ENCODE measurements around the gene FMN2.

The FMN2 gene

DNA sequence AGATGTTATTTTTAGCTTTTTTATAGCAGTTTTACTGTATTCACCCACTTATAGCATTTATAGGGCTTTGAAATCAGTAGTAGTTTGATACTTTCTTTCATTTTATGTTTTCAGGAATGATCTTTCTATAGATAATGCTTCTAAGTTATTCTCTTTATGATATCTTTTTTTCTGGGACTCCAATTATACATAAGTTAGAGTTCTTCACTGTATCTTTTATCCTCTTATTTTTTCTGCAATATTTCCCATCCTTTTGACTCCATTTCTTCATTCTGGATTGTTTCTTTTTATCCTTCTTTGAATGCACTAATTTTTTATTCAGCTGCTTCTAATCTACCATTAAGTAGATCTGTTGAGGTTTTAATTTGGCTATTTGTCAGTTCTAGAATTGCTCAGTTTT is 73.1 kb downstream of the FMN2 start:
- TF ChIP-seq POLR2AphosphoS5 (IDR thresholded peaks at IDR 0.05; ENCODE audit: low read depth, low read length) (no peak), FOXP2 (optimal IDR thresholded peaks at IDR 0.05; ENCODE audit: borderline replicate concordance, extremely low read depth, extremely low read length, insufficient read depth) (no peak), TAF1 (IDR thresholded peaks at IDR 0.05; ENCODE audit: borderline replicate concordance, insufficient read depth, low read length) (no peak), SIN3A (IDR thresholded peaks at IDR 0.05; ENCODE audit: borderline replicate concordance, insufficient read depth, low read length) (no peak)
- TF ChIP-seq, protein P1, sequence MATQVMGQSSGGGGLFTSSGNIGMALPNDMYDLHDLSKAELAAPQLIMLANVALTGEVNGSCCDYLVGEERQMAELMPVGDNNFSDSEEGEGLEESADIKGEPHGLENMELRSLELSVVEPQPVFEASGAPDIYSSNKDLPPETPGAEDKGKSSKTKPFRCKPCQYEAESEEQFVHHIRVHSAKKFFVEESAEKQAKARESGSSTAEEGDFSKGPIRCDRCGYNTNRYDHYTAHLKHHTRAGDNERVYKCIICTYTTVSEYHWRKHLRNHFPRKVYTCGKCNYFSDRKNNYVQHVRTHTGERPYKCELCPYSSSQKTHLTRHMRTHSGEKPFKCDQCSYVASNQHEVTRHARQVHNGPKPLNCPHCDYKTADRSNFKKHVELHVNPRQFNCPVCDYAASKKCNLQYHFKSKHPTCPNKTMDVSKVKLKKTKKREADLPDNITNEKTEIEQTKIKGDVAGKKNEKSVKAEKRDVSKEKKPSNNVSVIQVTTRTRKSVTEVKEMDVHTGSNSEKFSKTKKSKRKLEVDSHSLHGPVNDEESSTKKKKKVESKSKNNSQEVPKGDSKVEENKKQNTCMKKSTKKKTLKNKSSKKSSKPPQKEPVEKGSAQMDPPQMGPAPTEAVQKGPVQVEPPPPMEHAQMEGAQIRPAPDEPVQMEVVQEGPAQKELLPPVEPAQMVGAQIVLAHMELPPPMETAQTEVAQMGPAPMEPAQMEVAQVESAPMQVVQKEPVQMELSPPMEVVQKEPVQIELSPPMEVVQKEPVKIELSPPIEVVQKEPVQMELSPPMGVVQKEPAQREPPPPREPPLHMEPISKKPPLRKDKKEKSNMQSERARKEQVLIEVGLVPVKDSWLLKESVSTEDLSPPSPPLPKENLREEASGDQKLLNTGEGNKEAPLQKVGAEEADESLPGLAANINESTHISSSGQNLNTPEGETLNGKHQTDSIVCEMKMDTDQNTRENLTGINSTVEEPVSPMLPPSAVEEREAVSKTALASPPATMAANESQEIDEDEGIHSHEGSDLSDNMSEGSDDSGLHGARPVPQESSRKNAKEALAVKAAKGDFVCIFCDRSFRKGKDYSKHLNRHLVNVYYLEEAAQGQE (IDR thresholded peaks at IDR 0.05; ENCODE audit: insufficient read depth in 1 of 2, low read depth in 2 of 2, low read length in 2 of 2), result no peak

DNA sequence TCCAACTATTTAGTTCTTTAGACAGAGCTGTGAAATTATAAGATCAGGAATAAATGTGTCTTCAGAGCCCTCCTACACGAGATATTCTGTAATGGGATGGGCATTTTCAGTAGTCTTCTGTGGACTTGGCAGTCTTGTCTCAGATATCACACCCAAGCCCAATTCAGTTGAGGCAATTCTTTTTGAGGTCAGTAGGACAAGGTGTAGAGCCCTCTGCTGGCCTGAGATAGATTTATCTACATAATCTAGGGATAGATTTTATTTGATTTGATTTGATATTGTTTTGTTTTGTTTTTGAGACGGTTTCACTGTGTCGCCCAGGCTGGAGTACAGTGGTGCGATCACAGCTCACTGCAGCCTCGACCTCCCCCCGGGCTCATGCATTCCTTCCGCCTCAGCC is 77.5 kb downstream of the FMN2 start:
- TF ChIP-seq SIN3A (IDR thresholded peaks at IDR 0.05; ENCODE audit: borderline replicate concordance, insufficient read depth, low read length) (no peak), POLR2AphosphoS5 (IDR thresholded peaks at IDR 0.05; ENCODE audit: low read depth, low read length) (no peak), TAF1 (IDR thresholded peaks at IDR 0.05; ENCODE audit: borderline replicate concordance, insufficient read depth, low read length) (no peak), FOXP2 (optimal IDR thresholded peaks at IDR 0.05; ENCODE audit: borderline replicate concordance, extremely low read depth, extremely low read length, insufficient read depth) (no peak)
- TF ChIP-seq, protein P1 (IDR thresholded peaks at IDR 0.05; ENCODE audit: insufficient read depth in 1 of 2, low read depth in 2 of 2, low read length in 2 of 2), result no peak

DNA sequence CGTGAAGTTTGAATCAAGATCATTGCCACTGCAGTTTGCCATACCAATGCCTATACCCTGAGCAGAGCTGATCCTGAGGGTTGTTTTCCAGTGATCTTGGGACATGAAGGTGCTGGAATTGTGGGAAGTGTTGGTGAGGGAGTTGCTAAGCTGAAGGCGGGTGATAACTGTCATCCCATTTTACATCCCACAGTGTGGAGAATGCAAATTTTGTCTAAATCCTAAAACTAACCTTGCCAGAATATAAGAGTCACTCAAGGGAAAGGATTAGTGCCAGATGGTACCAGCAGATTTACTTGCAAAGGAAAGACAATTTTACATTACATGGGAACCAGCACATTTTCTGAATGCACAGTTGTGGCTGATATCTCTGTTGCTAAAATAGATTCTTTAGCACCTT is 78.6 kb downstream of the FMN2 start:
- TF ChIP-seq, protein P1 (IDR thresholded peaks at IDR 0.05; ENCODE audit: insufficient read depth in 1 of 2, low read depth in 2 of 2, low read length in 2 of 2), result no peak
- TF ChIP-seq FOXP2 (optimal IDR thresholded peaks at IDR 0.05; ENCODE audit: borderline replicate concordance, extremely low read depth, extremely low read length, insufficient read depth) (no peak), TAF1 (IDR thresholded peaks at IDR 0.05; ENCODE audit: borderline replicate concordance, insufficient read depth, low read length) (no peak), POLR2AphosphoS5 (IDR thresholded peaks at IDR 0.05; ENCODE audit: low read depth, low read length) (no peak), SIN3A (IDR thresholded peaks at IDR 0.05; ENCODE audit: borderline replicate concordance, insufficient read depth, low read length) (no peak)

DNA sequence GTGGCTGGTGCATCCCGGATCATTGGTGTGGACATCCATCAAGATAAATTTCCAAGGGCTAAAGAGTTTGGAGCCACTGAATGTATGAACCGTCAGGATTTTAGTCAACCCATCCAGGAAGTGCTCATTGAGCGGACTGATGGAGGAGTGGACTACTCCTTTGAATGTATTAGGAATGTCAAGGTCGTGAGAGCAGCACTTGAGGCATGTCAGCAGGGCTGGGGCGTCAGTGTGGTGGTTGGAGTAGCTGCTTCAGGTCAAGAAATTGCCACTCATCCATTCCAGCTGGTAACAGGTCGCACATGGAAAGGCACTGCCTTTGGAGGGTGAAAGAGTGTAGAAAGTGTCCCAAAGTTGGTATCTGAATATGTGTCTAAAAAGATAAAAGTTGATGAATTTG is 79.1 kb downstream of the FMN2 start:
- no peak for TF ChIP-seq SIN3A (IDR thresholded peaks at IDR 0.05; ENCODE audit: borderline replicate concordance, insufficient read depth, low read length)
- no peak for TF ChIP-seq TAF1 (IDR thresholded peaks at IDR 0.05; ENCODE audit: borderline replicate concordance, insufficient read depth, low read length)

DNA sequence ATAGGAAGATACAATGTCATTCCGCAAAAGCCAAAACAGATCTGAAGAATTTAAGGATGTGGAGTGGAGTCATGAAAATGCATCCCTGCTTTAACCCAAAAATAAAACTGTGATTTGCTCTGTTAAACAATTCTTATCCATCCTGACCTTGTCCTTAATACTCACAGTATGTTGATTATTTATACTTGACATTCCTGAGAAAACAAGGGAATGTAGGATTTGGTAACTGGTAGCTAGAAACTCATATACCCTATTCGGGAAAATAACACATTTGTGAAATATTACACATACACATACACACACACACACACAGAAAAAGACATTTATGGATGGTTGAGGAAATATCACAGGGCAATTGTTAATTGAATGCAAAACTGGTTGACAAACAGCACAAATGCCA is 80.2 kb downstream of the FMN2 start:
- TF ChIP-seq FOXP2 (optimal IDR thresholded peaks at IDR 0.05; ENCODE audit: borderline replicate concordance, extremely low read depth, extremely low read length, insufficient read depth), result no peak
- TF ChIP-seq TAF1 (IDR thresholded peaks at IDR 0.05; ENCODE audit: borderline replicate concordance, insufficient read depth, low read length), result no peak
- TF ChIP-seq, protein P1 (IDR thresholded peaks at IDR 0.05; ENCODE audit: insufficient read depth in 1 of 2, low read depth in 2 of 2, low read length in 2 of 2), result no peak
- no peak for TF ChIP-seq SIN3A (IDR thresholded peaks at IDR 0.05; ENCODE audit: borderline replicate concordance, insufficient read depth, low read length)

Data from PFSK-1 (cell line).